Stimulated activated CD4-positive, alpha-beta T cell treated with anti-CD3 and anti-CD28 coated beads, Interleukin-12 subunit alpha, Interleukin-12 subunit beta, amount 100 ng/mL, for 4 hours (primary cell): Measurements from ENCODE around the gene C10orf143.
"Not testable (repeated sequence)": the region's sequence is repeated elsewhere in the genome, so short reads cannot be mapped to it uniquely, and the experiment has no call there.

Experiments used
- DNase-seq: peaks from one replicate; pipeline ENCODE4 v3.0.0-alpha.2; 2020

C10orf143 gene

DNA sequence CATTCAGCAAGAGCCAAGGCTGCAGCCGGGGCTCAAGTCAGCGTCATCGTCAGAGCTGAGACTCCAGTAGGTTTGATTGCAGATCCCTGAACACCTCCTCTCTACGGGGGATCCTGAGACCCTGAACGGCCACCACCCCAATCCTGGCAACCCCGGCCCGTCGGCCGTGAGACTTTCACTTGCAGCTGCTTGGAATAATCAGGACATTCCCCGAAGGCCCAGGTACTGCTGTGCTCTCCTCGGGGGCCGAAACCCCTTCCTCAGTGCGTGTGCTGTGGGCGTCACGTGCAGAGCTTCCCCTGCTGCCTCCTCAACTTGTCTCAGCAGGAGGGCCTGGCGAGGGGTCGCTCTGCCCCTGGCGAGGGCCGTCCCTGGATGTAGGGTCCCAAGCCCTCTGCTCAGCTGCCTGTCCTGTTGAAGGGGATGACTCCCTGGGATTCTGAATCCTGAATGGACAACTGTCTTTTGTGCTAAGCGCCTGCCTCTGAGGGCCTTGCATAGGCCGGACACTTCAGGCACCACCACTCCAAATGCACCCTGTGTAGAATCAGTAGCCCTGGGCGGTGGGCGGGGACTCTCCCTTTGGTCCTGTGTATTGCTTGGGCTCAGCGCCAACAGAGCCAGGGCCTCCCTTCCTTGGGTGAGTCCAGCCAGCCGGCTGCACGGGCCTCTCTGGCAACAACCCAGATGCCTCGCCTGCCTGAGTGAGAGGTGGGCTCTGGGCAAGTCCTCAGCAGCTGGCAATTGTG is 82.7 kb downstream of the C10orf143 start:
- no peak for DNase-seq

GRCh38 chr10:130026670-130027456 is 83.8 kb downstream of the C10orf143 start:
- DNase-seq, result no peak

- no peak for DNase-seq
Measured at GRCh38 chr10:130025811-130026485, 84.7 kb downstream of the C10orf143 start.

DNA sequence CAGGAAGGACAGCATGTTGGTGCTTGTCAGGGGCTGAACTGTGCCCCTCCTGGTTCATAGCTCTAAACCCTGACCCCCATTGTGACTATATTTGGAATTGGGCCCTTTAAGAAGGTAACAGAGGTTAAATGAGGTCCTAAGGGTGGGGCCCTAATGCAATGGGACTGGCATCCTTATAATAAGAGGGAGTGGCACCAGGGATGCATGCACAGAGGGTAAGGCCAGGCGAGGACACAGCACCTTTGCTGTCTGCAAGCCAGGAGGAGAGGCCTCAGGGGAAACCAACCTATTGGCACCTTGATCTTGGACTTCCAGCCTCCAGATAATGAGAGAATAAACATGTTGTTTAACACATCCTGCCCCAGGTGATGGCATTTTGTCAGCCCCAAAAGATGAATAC is 85.3 kb downstream of the C10orf143 start:
- DNase-seq, result no peak

DNA sequence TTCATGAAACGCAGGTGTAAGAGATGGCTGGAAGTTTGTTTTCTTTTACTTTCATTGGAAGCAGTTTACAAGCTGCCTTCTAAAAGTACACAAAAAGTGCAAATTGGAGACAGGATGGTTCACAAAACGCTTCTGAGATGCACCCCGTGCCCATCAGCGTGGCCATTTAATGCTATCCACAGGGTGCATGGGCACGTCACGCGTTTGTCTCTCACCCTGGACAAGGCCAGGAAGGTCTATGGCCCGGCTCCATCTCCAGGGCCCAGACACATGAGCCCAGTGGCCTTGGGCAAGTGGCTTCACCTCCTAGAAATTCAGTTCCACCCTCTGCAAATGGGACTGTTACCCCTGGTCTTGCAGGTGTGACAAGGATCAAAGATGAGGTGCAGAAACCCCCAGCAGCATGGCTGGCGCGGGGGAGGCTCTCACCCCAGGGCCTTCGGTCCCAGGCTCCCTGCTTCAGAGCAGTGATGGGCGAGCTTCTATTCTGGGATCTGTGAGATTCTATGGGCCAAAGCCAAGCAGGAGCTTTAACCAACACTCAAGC is 85.8 kb downstream of the C10orf143 start:
- no peak for DNase-seq

DNA sequence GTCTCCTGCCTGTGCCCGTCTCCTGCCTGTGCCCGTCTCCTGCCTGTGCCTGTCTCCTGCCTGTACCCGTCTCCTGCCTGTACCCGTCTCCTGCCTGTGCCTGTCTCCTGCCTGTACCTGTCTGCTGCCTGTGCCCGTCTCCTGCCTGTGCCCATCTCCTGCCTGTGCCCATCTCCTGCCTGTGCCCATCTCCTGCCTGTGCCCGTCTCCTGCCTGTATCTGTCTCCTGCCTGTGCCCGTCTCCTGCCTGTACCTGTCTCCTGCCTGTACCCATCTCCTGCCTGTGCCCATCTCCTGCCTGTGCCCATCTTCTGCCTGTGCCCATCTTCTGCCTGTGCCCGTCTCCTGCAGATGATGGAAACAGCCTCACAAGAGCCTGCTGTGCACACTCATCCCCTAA is 86.3 kb downstream of the C10orf143 start:
- not testable (repeated sequence) for DNase-seq

DNA sequence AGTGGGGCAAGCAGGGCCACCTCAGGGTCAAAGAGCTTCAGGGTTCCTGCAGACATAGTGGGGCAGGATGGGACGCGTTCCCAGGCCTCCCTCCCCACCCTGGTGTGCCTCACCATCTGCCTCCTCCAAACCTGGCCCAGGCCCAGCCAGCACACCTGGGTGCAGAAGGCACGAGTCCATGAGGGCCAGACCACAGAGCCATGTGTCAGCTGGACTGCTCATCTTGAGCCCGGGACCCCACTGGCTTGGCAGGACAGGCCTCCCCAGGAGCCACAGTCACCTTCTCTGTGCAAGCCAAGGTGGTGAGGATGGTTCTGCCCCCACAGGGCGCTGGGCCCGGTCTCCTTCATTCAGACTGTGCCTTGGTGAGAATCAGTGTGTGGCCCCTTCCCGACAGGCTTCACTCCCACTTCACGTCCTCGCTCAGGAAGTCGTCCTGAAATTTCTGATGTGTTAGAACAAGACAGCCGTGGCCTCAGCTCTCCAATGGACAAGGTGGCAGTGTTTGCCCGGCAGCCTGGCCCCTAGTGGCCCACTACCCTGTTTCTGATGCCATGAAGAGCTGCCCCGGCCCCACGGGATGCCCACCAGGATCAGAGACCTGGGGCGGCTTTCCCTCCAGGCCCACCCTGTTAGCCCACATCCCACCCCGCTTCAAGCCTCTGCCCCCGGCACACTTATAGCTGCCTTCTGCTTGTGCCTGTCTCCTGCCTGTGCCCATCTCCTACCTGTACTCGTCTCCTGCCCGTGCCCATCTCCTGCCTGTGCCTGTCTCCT is 87.0 kb downstream of the C10orf143 start:
- no peak for DNase-seq

DNA sequence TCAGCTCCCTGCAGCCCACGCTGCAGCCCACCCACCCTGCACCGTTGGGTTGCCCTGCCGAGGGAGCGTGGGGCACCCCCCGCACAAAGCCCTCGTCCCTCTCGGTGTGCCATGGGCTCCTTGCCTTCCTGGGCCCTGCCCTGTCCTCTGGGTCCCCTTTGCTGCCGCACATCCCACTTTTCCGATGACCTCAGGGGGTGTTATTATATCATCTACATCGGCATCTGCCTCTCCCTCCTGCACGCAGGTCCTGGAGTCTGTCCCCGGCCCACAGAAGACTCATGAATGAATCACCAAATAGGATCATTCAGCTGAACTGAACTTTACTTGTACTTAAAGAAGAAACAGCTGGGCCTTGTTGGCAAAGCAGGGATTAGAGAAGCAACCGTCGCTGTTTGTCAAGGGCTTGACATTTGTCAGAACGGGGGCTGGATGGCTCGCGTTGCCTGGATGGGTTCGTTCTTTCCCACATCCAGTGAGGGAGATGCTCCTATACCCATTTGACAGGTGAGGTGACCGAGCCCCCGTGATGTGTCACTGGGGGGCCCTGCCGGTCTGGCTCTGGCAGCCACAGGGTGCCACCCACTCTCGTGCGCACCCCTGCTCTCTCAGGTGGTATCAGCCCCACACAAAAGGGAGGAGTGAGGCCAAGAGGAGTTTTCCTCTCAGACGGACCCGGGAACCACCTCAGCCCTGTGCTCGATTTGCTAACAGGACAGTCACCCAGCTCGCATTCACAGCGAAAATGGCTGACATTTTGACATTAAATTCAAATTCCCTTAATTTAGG is 87.9 kb downstream of the C10orf143 start:
- DNase-seq, result no peak

- DNase-seq, result no peak
Measured at GRCh38 chr10:130022086-130022485, 88.5 kb downstream of the C10orf143 start.

GRCh38 chr10:130021383-130021950 is 89.2 kb downstream of the C10orf143 start:
- no peak for DNase-seq

GRCh38 chr10:130020651-130021382 is 89.8 kb downstream of the C10orf143 start:
- no peak for DNase-seq

DNA sequence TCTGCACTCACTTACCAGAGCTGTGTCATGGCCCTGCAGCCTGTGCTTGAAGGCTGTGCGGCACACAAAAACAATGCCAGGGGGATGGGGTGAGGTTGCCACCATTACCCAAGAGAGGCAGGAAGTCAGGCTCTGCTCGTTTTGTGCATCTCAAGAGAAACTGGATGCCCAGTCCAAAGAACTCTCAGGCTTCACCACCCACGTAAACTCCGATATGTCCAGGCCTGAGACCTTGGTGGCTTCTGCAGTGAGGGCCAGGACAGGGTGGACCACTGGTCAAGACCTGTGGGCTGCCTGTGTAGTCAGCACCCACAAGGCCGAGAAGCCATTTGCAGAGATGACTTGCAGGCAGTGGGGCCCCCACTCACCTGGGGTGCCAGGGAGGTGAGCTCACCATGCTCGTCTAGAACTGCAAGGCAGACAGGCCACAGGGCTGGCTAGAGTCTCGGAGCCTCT is 91.9 kb downstream of the C10orf143 start:
- DNase-seq, result no peak

GRCh38 chr10:130018265-130018664 is 92.4 kb downstream of the C10orf143 start:
- no peak for DNase-seq

GRCh38 chr10:130017631-130018022 is 93.0 kb downstream of the C10orf143 start:
- DNase-seq, result no peak

- DNase-seq, result no peak
Measured at GRCh38 chr10:130016993-130017630, 93.5 kb downstream of the C10orf143 start.

GRCh38 chr10:130016095-130016494 is 94.5 kb downstream of the C10orf143 start:
- no peak for DNase-seq

DNA sequence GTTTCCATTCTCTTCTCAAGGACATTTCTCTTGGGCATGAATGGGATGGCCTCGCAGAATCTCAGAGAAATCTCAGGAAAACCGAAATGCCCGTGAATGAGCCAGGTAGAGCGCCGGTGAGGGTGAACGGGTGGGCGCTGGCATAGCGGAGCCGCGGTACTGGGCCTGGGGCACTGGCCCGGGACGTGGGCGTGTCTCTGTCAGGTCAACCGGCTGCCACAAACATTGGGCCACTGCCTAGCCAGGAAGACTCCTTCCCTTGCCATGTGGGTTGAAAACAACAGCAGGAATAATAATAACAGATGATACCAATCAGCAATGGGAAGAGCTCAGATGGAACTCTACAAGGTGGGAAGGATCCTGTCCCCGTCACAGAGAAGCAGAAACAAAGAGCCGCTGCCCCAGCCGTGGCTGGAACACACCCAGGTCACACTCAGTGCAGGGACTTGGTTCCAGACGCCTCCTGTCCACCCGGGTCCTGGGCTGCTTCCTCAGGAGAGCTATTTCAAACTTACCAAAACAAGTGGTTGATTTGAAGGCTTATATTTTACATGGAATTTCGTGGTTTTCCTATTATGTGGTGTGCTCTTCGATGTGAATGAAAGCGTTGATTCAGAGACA is 95.4 kb downstream of the C10orf143 start:
- no peak for DNase-seq

DNA sequence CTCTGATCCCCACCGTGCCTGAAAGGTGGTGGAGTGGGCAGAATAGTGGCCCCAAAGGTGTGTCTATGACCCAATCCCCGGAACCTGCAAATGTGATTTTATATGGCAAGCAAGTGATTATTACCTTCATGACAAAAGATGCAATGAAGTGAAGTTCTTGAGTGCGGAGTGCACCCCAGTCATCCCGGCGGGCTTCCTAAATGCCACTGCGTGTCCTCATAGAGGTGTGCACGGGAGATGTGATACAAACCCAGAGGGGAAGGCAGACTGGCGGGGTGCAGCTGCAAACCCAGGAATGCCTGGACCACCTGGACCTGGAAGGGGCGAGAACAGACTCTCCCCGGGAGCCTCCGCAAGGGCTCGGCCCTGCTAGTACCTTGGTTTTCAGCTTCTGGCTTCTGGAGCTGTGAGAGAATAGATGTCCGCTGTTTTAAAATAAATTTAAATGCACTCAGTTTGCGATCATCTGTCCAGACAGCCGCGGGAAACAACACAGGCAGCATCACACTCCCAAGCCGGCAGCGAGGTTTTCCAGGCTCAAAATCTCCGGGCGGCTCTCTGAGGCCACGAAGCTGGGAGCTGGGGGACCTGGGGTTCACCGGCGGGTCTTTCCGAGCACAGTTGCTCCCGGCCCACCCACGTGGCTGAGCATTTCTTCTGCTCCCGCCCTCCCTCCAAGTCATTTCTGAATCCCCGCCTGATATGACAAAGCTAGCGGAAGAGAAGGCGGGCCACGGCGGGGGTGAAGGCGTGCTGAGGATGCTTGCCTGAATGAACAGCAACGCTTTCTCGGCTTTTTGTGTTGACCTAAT is 96.2 kb downstream of the C10orf143 start:
- DNase-seq, result no peak
